ENCODE results near the gene SLC1A7. TPM values are rescaled to one million over a fixed set of nuclear protein-coding genes. Genes with fewer than 3 reads are reported as not detected.

The SLC1A7 gene
- total and polyA plus RNA-seq, 2 experiments from 2014 or later, result not detected

GRCh38 chr1:53110370-53111072 lies 31.9 kb downstream of the SLC1A7 start:
- Histone ChIP-seq H3K4me1 (ENCODE audit: insufficient read depth) (peaks cover 9% of the 10 kb centered on the region), H3K36me3 (ENCODE audit: insufficient read depth) (no peaks in the 10 kb centered on the region), H3K4me3 (no peak overlapping the region), H4K20me1 (replicated peaks; ENCODE audit: insufficient read depth) (no peaks in the 10 kb centered on the region), H3F3A (replicated peaks; ENCODE audit: low read depth) (no peaks in the 10 kb centered on the region), H3K79me2 (replicated peaks; ENCODE audit: insufficient read depth) (no peaks in the 10 kb centered on the region), H3K4me2 (no peak overlapping the region), H3K27me3 (ENCODE audit: insufficient read depth) (no peaks in the 10 kb centered on the region), H2AFZ (peak overlapping the region; percentile 52), H3K9me2 (ENCODE audit: insufficient read depth) (no peaks in the 10 kb centered on the region), H3K27ac (ENCODE audit: low read depth) (no peak overlapping the region)
- H3K36me3 Mint-ChIP-seq (ENCODE audit: low read depth), result no peaks in the 10 kb centered on the region; the same call in 2 of the 3 replicates
- peaks cover 20% of the 10 kb centered on the region for H3K4me1 Mint-ChIP-seq
- 0 out of 3 replicates have a peak, but pooled peaks cover 5% of the 10 kb centered on the region for H3K9me3 Mint-ChIP-seq
- H3K4me3 Mint-ChIP-seq, result no peak overlapping the region; the same call in 2 of the 3 replicates
- H3K27ac Mint-ChIP-seq, result no peak overlapping the region
- DNase-seq (ENCODE audit: low spot score) (no peak), ATAC-seq (no peak)
- peaks cover 9% of the 10 kb centered on the region for H3K27me3 Mint-ChIP-seq (ENCODE audit: insufficient read depth, low read depth, poor library complexity)
- TF ChIP-seq REST (IDR thresholded peaks at IDR 0.05; ENCODE audit: unreplicated experiment) (no peak), ETS1 (IDR thresholded peaks at IDR 0.05) (no peak), EZH2phosphoT487 (IDR thresholded peaks at IDR 0.05; ENCODE audit: unreplicated experiment) (no peak), ZNF331 (CRISPR knock-in tag; IDR thresholded peaks at IDR 0.05; ENCODE audit: low read depth) (no peak), NANOG (IDR thresholded peaks at IDR 0.05; ENCODE audit: borderline replicate concordance) (no peak), EZH2 (IDR thresholded peaks at IDR 0.05; ENCODE audit: low read depth, unreplicated experiment) (no peak), ZNF114 (CRISPR knock-in tag; IDR thresholded peaks at IDR 0.05) (no peak), JUNB (IDR thresholded peaks at IDR 0.05; ENCODE audit: unreplicated experiment) (no peak), POLR2AphosphoS5 (IDR thresholded peaks at IDR 0.05; ENCODE audit: low read depth) (no peak)
